ENCODE measurements around the gene SAMD10. TPM values are rescaled to one million over a fixed set of nuclear protein-coding genes. Genes with fewer than 3 reads are reported as not detected.

Gene SAMD10
- total RNA-seq, 4 donors from 2014 or later, result 1.1 to 2.3 (median 2.0) TPM; not detected in 1

DNA sequence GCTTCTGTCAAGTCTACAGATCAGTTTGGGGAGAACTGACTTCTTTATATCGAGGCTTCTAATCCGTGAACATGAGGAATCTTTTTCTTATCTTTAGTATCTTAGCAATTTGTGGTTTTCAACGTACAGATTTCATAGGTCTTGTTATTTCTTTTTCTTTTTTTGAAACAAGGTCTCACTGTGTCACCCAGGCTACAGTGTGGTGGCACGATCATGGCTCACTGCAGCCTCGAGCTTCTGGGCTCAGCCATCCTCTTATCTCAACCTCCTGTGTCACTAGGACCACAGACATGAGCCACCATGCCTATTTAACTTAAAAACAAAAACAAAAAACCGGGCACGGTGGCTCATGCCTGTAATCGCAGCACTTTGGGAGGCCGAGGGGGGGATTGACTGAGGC, 55.2 kb downstream of the SAMD10 start:
- TF ChIP-seq, protein P1, sequence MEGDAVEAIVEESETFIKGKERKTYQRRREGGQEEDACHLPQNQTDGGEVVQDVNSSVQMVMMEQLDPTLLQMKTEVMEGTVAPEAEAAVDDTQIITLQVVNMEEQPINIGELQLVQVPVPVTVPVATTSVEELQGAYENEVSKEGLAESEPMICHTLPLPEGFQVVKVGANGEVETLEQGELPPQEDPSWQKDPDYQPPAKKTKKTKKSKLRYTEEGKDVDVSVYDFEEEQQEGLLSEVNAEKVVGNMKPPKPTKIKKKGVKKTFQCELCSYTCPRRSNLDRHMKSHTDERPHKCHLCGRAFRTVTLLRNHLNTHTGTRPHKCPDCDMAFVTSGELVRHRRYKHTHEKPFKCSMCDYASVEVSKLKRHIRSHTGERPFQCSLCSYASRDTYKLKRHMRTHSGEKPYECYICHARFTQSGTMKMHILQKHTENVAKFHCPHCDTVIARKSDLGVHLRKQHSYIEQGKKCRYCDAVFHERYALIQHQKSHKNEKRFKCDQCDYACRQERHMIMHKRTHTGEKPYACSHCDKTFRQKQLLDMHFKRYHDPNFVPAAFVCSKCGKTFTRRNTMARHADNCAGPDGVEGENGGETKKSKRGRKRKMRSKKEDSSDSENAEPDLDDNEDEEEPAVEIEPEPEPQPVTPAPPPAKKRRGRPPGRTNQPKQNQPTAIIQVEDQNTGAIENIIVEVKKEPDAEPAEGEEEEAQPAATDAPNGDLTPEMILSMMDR (IDR thresholded peaks at IDR 0.05; ENCODE audit: low read depth), result no peak

Small RNA genes lying within 50 kb of the gene (small RNA-seq; reads per million reads assigned to genes)
- not detected for gene MIR647

Other genes with a start within 250 kb of the SAMD10 start
- 10 to 100 TPM in 1 of 4 donors, 1 to 10 TPM in 3; 1.6 to 16.6 (median 4.8) TPM for gene LIME1, start 243.0 kb downstream of the SAMD10 start, total RNA-seq
- gene SLC2A4RG, start 239.9 kb downstream of the SAMD10 start, total RNA-seq, result 100 to 1,000 TPM in 1 of 4 donors, 10 to 100 TPM in 2, 1 to 10 TPM in 1; 8.6 to 126 (median 28.9) TPM
- 10 to 100 TPM in 1 of 4 donors, 1 to 10 TPM in 3; 5.7 to 45.2 (median 7.4) TPM for gene ZBTB46, start 148.4 kb downstream of the SAMD10 start, total RNA-seq
- not detected for gene ABHD16B, start 118.1 kb downstream of the SAMD10 start, total RNA-seq
- gene TPD52L2, start 114.4 kb downstream of the SAMD10 start, total RNA-seq, result 100 to 1,000 TPM; 110 to 165 (median 152) TPM
- gene DNAJC5, start 84.5 kb downstream of the SAMD10 start, total RNA-seq, result 10 to 100 TPM; 24.3 to 47.5 (median 35.1) TPM
- gene UCKL1, start 23.2 kb downstream of the SAMD10 start, total RNA-seq, result 10 to 100 TPM; 24.4 to 47.7 (median 27.1) TPM
- gene ZNF512B, start 9.7 kb downstream of the SAMD10 start, total RNA-seq, result 10 to 100 TPM in 1 of 4 donors, 1 to 10 TPM in 3; 2.6 to 11.9 (median 4.7) TPM
- 10 to 100 TPM; 44.3 to 80.3 (median 57.2) TPM for gene PRPF6, start 1.5 kb upstream of the SAMD10 start, total RNA-seq
- gene C20orf204, start 56.5 kb upstream of the SAMD10 start, total RNA-seq, result 1 to 10 TPM in 2 of 4 donors, under 1 TPM in 2; 0.17 to 4.0 (median 1.1) TPM
- gene SOX18, start 70.0 kb upstream of the SAMD10 start, total RNA-seq, result 10 to 100 TPM in 1 of 4 donors, 1 to 10 TPM in 3; 1.2 to 46.3 (median 7.1) TPM
- 10 to 100 TPM; 30.8 to 36.9 (median 33.2) TPM for gene TCEA2, start 83.6 kb upstream of the SAMD10 start, total RNA-seq
- 10 to 100 TPM; 15.6 to 44.5 (median 20.4) TPM for gene RGS19, start 99.9 kb upstream of the SAMD10 start, total RNA-seq
- gene OPRL1, start 100.4 kb upstream of the SAMD10 start, total RNA-seq, result 1 to 10 TPM in 3 of 4 donors, under 1 TPM in 1; 0.65 to 2.7 (median 1.7) TPM
- gene LKAAEAR1, start 104.8 kb upstream of the SAMD10 start, total RNA-seq, result not detected
- gene NPBWR2, start 127.9 kb upstream of the SAMD10 start, total RNA-seq, result not detected
- gene MYT1, start 184.8 kb upstream of the SAMD10 start, total RNA-seq, result not detected